K562 (cell line): ENCODE data around the gene ADAMTS2. TPM values are rescaled to one million over a fixed set of nuclear protein-coding genes. Genes with fewer than 3 reads are reported as not detected.

Experiments used
- ATAC-seq: fragments of 200-7000 bp; cut with Tn5 transposase; 3 replicates; pipeline ENCODE4 v1.9.1; 2020; ENCODE audit warnings: moderate library complexity
- BruUV-seq: library from RNA; stranded (reverse); fragments of 400-500 nt; replicated peaks from 2 replicates; lab custom pipeline; 2021; lab: Mats Ljungman, UMichigan
- CTCF ChIA-PET: fragments of 300-600 bp; formaldehyde crosslinking; extraction: SDS; loops from one replicate; lab custom pipeline; 2021; ENCODE audit warnings: low intra/inter-chr PET ratio; lab: Yijun Ruan, JAX
- POLR2A ChIA-PET: fragments of 300-600, 350-650 bp; sonication (Branson Sonifier 250); formaldehyde crosslinking; extraction: SDS; loops from one replicate; lab custom pipeline; 2021; ENCODE audit warnings: antibody characterized with exemption, inconsistent platforms; lab: Yijun Ruan, JAX
- DNase-seq, 4 experiments: peaks; one replicate each; pipeline versions ENCODE4 v3.0.0 to v3.0.0-alpha.2; 2011 to 2018; ENCODE audit warnings: low spot score in 3 of 4, mixed read lengths in 3 of 4; ENCODE audit errors: extremely low read depth in 1 of 4
- FAIRE-seq: peaks from 2 replicates; lab custom pipeline; 2011; peaks lifted over from hg19 to GRCh38; lab: Jason Lieb, UNC
- H2AFZ ChIP-seq: 2 replicates; pipeline ENCODE4 v1.6.0; 2011; ENCODE audit warnings: low read depth, low read length, control low read depth, inconsistent platforms
- H3K27ac ChIP-seq: fragments of 200-600 bp; 3 replicates; pipeline ENCODE4 v1.8.0; 2011; ENCODE audit warnings: low read depth, mild to moderate bottlenecking, control low read depth, inconsistent platforms, low read length, moderate library complexity, mixed read lengths; ENCODE audit errors: extremely low read depth
- H3K27me3 ChIP-seq, 2 experiments: fragments of 300-600 bp in 1 of 2; 2 replicates in 1 of 2; 3 replicates in 1 of 2; pipeline versions ENCODE4 v1.6.0 to v1.8.0; 2011; ENCODE audit warnings: inconsistent platforms in 2 of 2, low read length in 2 of 2, mild to moderate bottlenecking in 1 of 2, mixed read lengths in 1 of 2, moderate library complexity in 1 of 2; ENCODE audit not compliant: control insufficient read depth in 2 of 2, insufficient read depth in 2 of 2
- H3K36me3 ChIP-seq: fragments of 300-600 bp; 3 replicates; pipeline ENCODE4 v1.8.0; 2011; ENCODE audit warnings: mild to moderate bottlenecking, low read length, inconsistent platforms; ENCODE audit not compliant: control insufficient read depth, insufficient read depth
- H3K4me1 ChIP-seq, 2 experiments: fragments of 200-600 bp in 1 of 2; replicated peaks in 1 of 2; 2 replicates in 1 of 2; 3 replicates in 1 of 2; pipeline versions ENCODE4 v1.5.1 to v1.8.0; 2011; ENCODE audit warnings: inconsistent platforms in 2 of 2, low read length in 2 of 2, mild to moderate bottlenecking in 1 of 2, mixed read lengths in 1 of 2, moderate library complexity in 1 of 2; ENCODE audit not compliant: control insufficient read depth in 2 of 2, insufficient read depth in 2 of 2
- H3K4me2 ChIP-seq: 2 replicates; pipeline ENCODE4 v1.6.1; 2011; ENCODE audit warnings: low read length, control low read depth, inconsistent platforms, mixed read lengths; ENCODE audit not compliant: insufficient read depth
- H3K4me3 ChIP-seq: fragments of 200-600 bp; sonication (generic), shearing (Covaris generic); 2 replicates; pipeline ENCODE4 v1.5.1; 2016; ENCODE audit warnings: control low read depth, inconsistent platforms
- H3K79me2 ChIP-seq: fragments of 200-600 bp; 3 replicates; pipeline ENCODE4 v1.8.0; 2011; ENCODE audit warnings: low read length, inconsistent platforms; ENCODE audit not compliant: control insufficient read depth, insufficient read depth
- H3K9ac ChIP-seq, 2 experiments: 2 replicates each; pipeline versions ENCODE4 v1.6.0 to v1.6.1; 2011; ENCODE audit warnings: low read depth in 2 of 2, low read length in 2 of 2, control low read depth in 1 of 2, inconsistent platforms in 1 of 2, mild to moderate bottlenecking in 1 of 2, mixed read lengths in 1 of 2; ENCODE audit not compliant: insufficient read depth in 1 of 2
- H3K9me1 ChIP-seq: one replicate; pipeline ENCODE4 v1.6.0; 2011; ENCODE audit warnings: inconsistent platforms, mild to moderate bottlenecking, low read length, moderate library complexity; ENCODE audit not compliant: control insufficient read depth, insufficient read depth
- H3K9me3 ChIP-seq: replicated peaks from 2 replicates; pipeline ENCODE4 v1.5.1; 2011; ENCODE audit warnings: low read depth, low read length, inconsistent platforms; ENCODE audit not compliant: control insufficient read depth, insufficient read depth
- H4K20me1 ChIP-seq: replicated peaks from 2 replicates; pipeline ENCODE4 v1.6.1; 2011; ENCODE audit warnings: low read length, inconsistent platforms, mixed read lengths; ENCODE audit not compliant: control insufficient read depth, insufficient read depth
- DDX20 ChIP-seq: fragments of 450-650 bp; IDR thresholded peaks from 2 replicates; pipeline ENCODE4 v1.6.1; 2016; ENCODE audit warnings: missing genetic modification characterization, low read depth, mild to moderate bottlenecking, missing compliant biosample characterization, moderate library complexity
- TCFL5 ChIP-seq: fragments of 250-450 bp; sonication (Bioruptor Pico); conservative IDR thresholded peaks from 2 replicates; pipeline ENCODE4 v1.6.1; 2021; ENCODE audit warnings: mild to moderate bottlenecking, moderate library complexity, matching md5 sums
- WGBS: fragments of 100-300 bp; shearing (Covaris generic); methylation state at CpG from one replicate; pipeline ENCODE4 v1.1.6; 2016; ENCODE audit warnings: low coverage, mixed read lengths; ENCODE audit not compliant: insufficient coverage; ENCODE audit errors: missing lambda C conversion rate; 5-methylcytosine and 5-hydroxymethylcytosine counted together
- in situ Hi-C: fragments of 300-500 bp; cut with MboI; formaldehyde crosslinking; loops from 4 replicates; pipeline ENCODE4 v1.15.0; 2018; ENCODE audit warnings: inconsistent platforms, mixed read lengths
- intact Hi-C: fragments of 100-400 bp; cut with micrococcal nuclease; formaldehyde crosslinking; loops from 2 replicates; pipeline ENCODE4 v1.14.2; 2022
- polyA plus RNA-seq, 8 experiments: library from polyadenylated mRNA; depleted of rRNA in 4 of 8; stranded (reverse) in 5 of 8; unstranded in 3 of 8; fragments of >200 nt; fragmentation: Nextera tagmentation in 2 of 8; fragmentation: Illumina TruSeq in 1 of 8; extraction: Ambion mirVana in 2 of 8; extraction: Trizol in 1 of 8; gene quantifications; 2 replicates each; pipeline versions ENCODE4 v1.2.1 to v1.2.3, GENCODE V29; 2011 to 2014; ENCODE audit warnings: inconsistent platforms in 1 of 8, missing spikeins in 1 of 8
- total RNA-seq, 7 experiments: library from RNA; depleted of rRNA in 6 of 7; stranded (reverse); fragments of >200 nt in 6 of 7; fragmentation: Illumina TruSeq in 2 of 7; extraction: Trizol in 2 of 7; gene quantifications; 2 replicates each; pipeline versions ENCODE4 v1.2.1 to v1.2.3, GENCODE V29; 2011 to 2021; ENCODE audit warnings: low replicate concordance in 1 of 7
- TF ChIP-seq, protein P1 (sequence below): fragments of 200-800 bp; sonication (Bioruptor generic); IDR thresholded peaks from 2 replicates; pipeline ENCODE4 v1.6.1; 2017; ENCODE audit warnings: missing genetic modification characterization, missing compliant biosample characterization

The ADAMTS2 gene
- total and polyA plus RNA-seq, 9 of the 15 experiments (the other 6 are each of a cell fraction or from before 2014, with no cell fraction given), result not detected

DNA sequence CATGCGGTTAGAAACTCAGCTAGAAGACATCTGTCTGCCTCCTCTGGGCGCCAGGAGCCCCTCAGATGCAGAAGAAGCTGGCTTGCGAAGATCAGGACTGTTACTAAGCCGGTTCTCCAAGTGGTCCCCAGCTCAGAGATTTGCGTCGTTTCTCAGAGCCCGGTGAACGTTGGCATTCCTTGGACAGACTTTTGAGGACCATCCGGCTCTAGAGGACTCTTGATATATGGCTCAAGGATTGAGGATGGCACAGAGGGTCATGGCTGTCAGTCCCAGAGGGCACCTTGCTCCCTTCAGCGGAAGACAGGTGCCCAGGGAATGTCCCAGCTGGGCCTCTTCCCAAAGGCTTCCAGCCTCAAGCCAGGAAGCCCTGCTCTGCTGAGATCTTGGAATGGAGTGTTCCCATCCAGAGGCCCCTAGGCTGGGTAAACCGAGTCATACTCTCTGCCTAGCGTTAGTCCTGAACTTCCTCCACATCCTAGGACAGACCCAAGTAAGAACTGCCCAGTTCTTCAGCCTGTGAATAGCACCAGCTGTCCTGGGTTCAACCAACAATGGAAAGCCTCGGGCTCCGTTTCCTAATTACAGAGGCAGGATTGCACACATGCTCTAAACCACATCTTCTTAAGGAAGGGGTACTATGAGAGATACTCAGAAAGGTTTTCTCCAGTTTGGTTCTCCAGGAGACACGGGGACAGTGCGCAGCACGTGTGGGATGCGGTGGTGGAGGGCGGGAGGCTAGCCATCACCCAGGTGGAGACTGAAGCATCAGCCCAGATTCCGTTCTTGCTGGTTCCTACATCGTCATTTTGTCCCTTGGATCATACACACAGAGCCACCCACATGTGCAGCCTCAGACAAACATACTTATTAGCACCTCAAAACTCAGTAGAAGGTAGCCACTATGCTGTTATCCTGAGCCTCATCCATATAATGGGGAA, 233.7 kb downstream of the ADAMTS2 start:
- no peaks in the 10 kb centered on the region for H3K9me1 ChIP-seq
- no peaks in the 10 kb centered on the region for H3K79me2 ChIP-seq
- ChIA-PET CTCF (no interaction called here), POLR2A (no interaction called here)
- no peaks in the 10 kb centered on the region for H3K36me3 ChIP-seq
- no peaks in the 10 kb centered on the region for H3K9me3 ChIP-seq
- H3K4me3 ChIP-seq, result no peak overlapping the region
- 3% methylated on average over 21 of the region's 21 CpGs for WGBS
- in situ Hi-C loops (no loop called here), intact Hi-C loops (no loop called here)
- peaks cover 0 to 21% of the 10 kb centered on the region in 2 experiments; a peak in 2 of 5 replicates for H3K27me3 ChIP-seq
- TF ChIP-seq, protein P1, sequence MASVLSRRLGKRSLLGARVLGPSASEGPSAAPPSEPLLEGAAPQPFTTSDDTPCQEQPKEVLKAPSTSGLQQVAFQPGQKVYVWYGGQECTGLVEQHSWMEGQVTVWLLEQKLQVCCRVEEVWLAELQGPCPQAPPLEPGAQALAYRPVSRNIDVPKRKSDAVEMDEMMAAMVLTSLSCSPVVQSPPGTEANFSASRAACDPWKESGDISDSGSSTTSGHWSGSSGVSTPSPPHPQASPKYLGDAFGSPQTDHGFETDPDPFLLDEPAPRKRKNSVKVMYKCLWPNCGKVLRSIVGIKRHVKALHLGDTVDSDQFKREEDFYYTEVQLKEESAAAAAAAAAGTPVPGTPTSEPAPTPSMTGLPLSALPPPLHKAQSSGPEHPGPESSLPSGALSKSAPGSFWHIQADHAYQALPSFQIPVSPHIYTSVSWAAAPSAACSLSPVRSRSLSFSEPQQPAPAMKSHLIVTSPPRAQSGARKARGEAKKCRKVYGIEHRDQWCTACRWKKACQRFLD (CRISPR knock-in tag), result no peak
- TF ChIP-seq DDX20 (tag) (no peak), TCFL5 (CRISPR knock-in tag) (no peak)
- no peak for DNase-seq
- no peaks in the 10 kb centered on the region for H3K4me1 ChIP-seq
- no peak overlapping the region for H2AFZ ChIP-seq
- no TSS peak for BruUV-seq
- H3K27ac ChIP-seq, result no peak overlapping the region
- H3K4me2 ChIP-seq, result no peak overlapping the region
- H3K9ac ChIP-seq, result no peak overlapping the region
- no peak for FAIRE-seq
- no peak for ATAC-seq
- no peaks in the 10 kb centered on the region for H4K20me1 ChIP-seq
